GM18909 (cell line): Measurements from ENCODE around the gene DPP7.
"Not testable (repeated sequence)": the region's sequence is repeated elsewhere in the genome, so short reads cannot be mapped to it uniquely, and the experiment has no call there.

Experiments
- ATAC-seq: cut with Tn5 transposase; IDR thresholded peaks from one replicate; pipeline ENCODE4 v1.9.1; 2021; ENCODE audit warnings: mild to moderate bottlenecking; ENCODE audit not compliant: unreplicated experiment, poor library complexity

DPP7 gene

DNA sequence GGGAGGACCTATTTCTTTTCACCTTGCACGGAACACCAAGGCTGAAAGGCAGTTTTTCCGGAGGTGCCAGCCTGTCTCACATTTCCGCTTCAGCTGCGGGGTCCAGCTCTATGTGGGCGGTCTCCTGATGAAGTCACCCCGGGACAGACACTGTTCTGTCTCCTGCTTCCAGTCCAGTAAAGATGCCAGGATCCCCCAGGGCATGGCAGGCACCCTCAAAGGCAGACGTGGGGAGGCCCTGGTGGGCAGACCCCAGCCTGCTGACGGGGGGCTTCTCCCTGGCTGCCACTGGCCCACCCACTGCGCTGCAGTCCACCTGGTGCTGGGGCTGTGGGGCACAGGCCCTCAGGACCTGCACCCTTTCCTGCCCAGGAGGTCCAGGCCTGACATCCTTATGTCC lies 51.7 kb downstream of the DPP7 start:
- ATAC-seq = not testable (repeated sequence)

DNA sequence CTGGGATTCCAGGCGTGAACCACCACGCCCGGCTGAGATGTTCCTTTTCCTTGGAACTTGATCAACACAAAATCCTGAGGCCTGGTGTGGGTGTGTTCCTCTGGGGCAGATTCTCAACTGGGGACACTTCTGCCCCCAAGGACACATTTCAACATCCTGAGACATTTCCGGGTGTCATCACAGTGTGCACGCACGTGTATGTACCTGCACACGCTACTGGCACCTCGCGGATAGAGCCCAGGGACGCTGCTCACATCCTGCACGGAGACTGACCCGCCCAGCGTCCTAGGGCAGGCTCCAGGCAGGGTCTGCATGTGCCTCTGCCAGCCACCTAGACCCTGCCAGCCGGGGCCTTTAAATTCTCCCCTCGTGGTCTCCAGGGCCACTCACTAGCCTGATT lies 52.1 kb downstream of the DPP7 start:
- ATAC-seq = no peak
